NCI-H345 treated with DMSO at 0.1 percent for 48 hours (cell line): ENCODE results near the gene PGLYRP3.
A peak's percentile ranks its signal among the peaks of the same experiment; 100 is the strongest.

ENCODE experiments used
- DNase-seq: peaks from one replicate; lab custom pipeline; 2025; ENCODE audit not compliant: unreplicated experiment; lab: John Stamatoyannopoulos, UW

Gene PGLYRP3

GRCh38 chr1:153312570-153313186 is at the start of gene PGLYRP3:
PGLYRP3 (minus strand) TSS chr1:153312952; CDS start chr1:153310665, 2,287 bp downstream.
- DNase-seq, result no peak

- DNase-seq, result no peak
Observed at GRCh38 chr1:153362187-153362775, 49.5 kb upstream of the PGLYRP3 start.

GRCh38 chr1:153361480-153362109 is 48.8 kb upstream of the PGLYRP3 start:
- no peak for DNase-seq

GRCh38 chr1:153360592-153361479 is 48.1 kb upstream of the PGLYRP3 start:
- no peak for DNase-seq

GRCh38 chr1:153360190-153360589 is 47.4 kb upstream of the PGLYRP3 start:
- no peak for DNase-seq

- DNase-seq, result no peak
Observed at GRCh38 chr1:153359241-153359640, 46.5 kb upstream of the PGLYRP3 start.

GRCh38 chr1:153358691-153358975 is 45.9 kb upstream of the PGLYRP3 start:
- no peak for DNase-seq

GRCh38 chr1:153357853-153358690 is 45.3 kb upstream of the PGLYRP3 start, which contains the start of gene S100A9:
S100A9 (plus strand) TSS chr1:153357854; CDS start chr1:153358284, 430 bp downstream.
- DNase-seq, result no peak

- DNase-seq, result no peak
Observed at GRCh38 chr1:153357076-153357852, 44.5 kb upstream of the PGLYRP3 start.

- no peak for DNase-seq
Observed at GRCh38 chr1:153356392-153357075, 43.8 kb upstream of the PGLYRP3 start.

- DNase-seq, result peak; percentile 78
Observed at GRCh38 chr1:153355445-153356071, 42.8 kb upstream of the PGLYRP3 start.

- DNase-seq, result no peak
Observed at GRCh38 chr1:153354515-153355193, 41.9 kb upstream of the PGLYRP3 start.

- DNase-seq, result peak; percentile 18
Observed at GRCh38 chr1:153353226-153353947, 40.6 kb upstream of the PGLYRP3 start.

GRCh38 chr1:153352523-153352922 is 39.8 kb upstream of the PGLYRP3 start:
- peak; percentile 94 for DNase-seq

- DNase-seq, result no peak
Observed at GRCh38 chr1:153350321-153350957, 37.7 kb upstream of the PGLYRP3 start.

GRCh38 chr1:153349363-153350320 is 36.9 kb upstream of the PGLYRP3 start:
- DNase-seq, result peak; percentile 95
